OCI-LY3 (cell line): ENCODE data around the gene RMI2.

Source experiments
- H2AFZ ChIP-seq: fragments of 200-600, 300-600 bp; shearing (Covaris generic); 2 replicates; pipeline ENCODE4 v1.6.0; 2014; ENCODE audit warnings: antibody characterized with exemption, low read depth, low read length
- H3K27ac ChIP-seq: fragments of 200-600, 300-600 bp; sonication (generic); 2 replicates; pipeline ENCODE4 v1.5.1; 2014; ENCODE audit warnings: mild to moderate bottlenecking, low read length, moderate library complexity, mixed read lengths
- H3K27me3 ChIP-seq: fragments of 200-600, 300-600 bp; sonication (generic); 2 replicates; pipeline ENCODE4 v1.6.1; 2014; ENCODE audit warnings: low read depth, low read length, mixed read lengths
- H3K36me3 ChIP-seq: fragments of 200-600, 300-600 bp; sonication (generic); replicated peaks from 2 replicates; pipeline ENCODE3; 2014; ENCODE audit warnings: low read depth, low read length, mixed read lengths
- H3K4me1 ChIP-seq: fragments of 300-600, 200-600 bp; sonication (generic); 2 replicates; pipeline ENCODE4 v1.6.1; 2014; ENCODE audit warnings: low read length, mixed read lengths
- H3K4me2 ChIP-seq: fragments of 200-600, 300-600 bp; sonication (generic); 2 replicates; pipeline ENCODE4 v1.6.1; 2014; ENCODE audit warnings: low read length, mixed read lengths
- H3K4me3 ChIP-seq: fragments of 300-600, 200-600 bp; sonication (generic); 2 replicates; pipeline ENCODE4 v1.5.1; 2014; ENCODE audit warnings: antibody characterized with exemption, mild to moderate bottlenecking, low read length, moderate library complexity
- H3K79me2 ChIP-seq: fragments of 300-600, 200-600 bp; shearing (Covaris generic); 2 replicates; pipeline ENCODE4 v1.6.1; 2014; ENCODE audit warnings: mild to moderate bottlenecking, low read length, mixed read lengths
- H3K9ac ChIP-seq: fragments of 300-600, 200-600 bp; shearing (Covaris generic); 2 replicates; pipeline ENCODE4 v1.6.0; 2014; ENCODE audit warnings: mild to moderate bottlenecking, low read length, moderate library complexity
- H3K9me3 ChIP-seq: fragments of 200-600, 300-600 bp; shearing (Covaris generic); 2 replicates; pipeline ENCODE4 v1.6.1; 2014; ENCODE audit warnings: low read length, mixed read lengths; ENCODE audit not compliant: insufficient read depth
- H4K20me1 ChIP-seq: fragments of 200-600, 300-600 bp; sonication (generic); 2 replicates; pipeline ENCODE4 v1.6.1; 2016; ENCODE audit warnings: low read length, mixed read lengths; ENCODE audit not compliant: insufficient read depth
- CTCF ChIP-seq: fragments of 200-600, 300-600 bp; sonication (generic); IDR thresholded peaks from 2 replicates; pipeline ENCODE4 v1.5.1; 2014; ENCODE audit warnings: antibody characterized with exemption, low read length, low read depth
- EZH2phosphoT487 ChIP-seq: fragments of 200-600 bp; shearing (Covaris generic); IDR thresholded peaks from 2 replicates; pipeline ENCODE4 v1.6.1; 2018; ENCODE audit warnings: antibody characterized with exemption, mixed run types, low read depth

RMI2 gene

DNA sequence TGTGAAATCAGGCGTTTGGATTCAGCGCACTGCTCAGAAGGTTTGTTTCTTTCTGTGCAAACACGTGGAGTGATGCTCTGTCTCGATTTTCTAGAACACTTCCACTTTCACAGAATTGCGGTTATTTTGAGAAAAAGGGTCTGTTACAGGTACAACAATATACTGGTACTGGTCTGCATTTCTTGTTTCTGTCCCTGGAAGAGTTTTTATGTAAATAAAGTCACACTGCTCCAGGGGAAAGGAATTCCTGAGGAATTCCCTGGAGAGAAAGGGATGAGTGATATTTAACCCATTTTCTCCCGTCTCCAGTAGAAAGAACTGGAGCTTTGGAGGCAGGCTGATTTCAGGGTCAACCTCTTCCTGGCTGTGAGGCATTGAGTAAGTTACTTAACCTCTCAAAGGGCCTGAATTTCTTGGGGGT is 16.2 kb upstream of the RMI2 start:
- H4K20me1 ChIP-seq: no peaks in the 10 kb centered on the region
- H3K9me3 ChIP-seq: no peaks in the 10 kb centered on the region
- H3K4me1 ChIP-seq: peaks cover 46% of the 10 kb centered on the region
- H3K9ac ChIP-seq: peak overlapping the region; percentile 49; the same call in 1 of the 2 replicates
- no peaks in the 10 kb centered on the region for H3K79me2 ChIP-seq
- peaks cover 3% of the 10 kb centered on the region for H3K36me3 ChIP-seq
- no peak overlapping the region for H2AFZ ChIP-seq
- TF ChIP-seq EZH2phosphoT487 (no peak), CTCF (no peak)
- peaks cover 26% of the 10 kb centered on the region for H3K27me3 ChIP-seq
- H3K4me2 ChIP-seq: peak overlapping the region; percentile 86
- H3K4me3 ChIP-seq: peak overlapping the region; percentile 66
- peak overlapping the region; percentile 79 for H3K27ac ChIP-seq

DNA sequence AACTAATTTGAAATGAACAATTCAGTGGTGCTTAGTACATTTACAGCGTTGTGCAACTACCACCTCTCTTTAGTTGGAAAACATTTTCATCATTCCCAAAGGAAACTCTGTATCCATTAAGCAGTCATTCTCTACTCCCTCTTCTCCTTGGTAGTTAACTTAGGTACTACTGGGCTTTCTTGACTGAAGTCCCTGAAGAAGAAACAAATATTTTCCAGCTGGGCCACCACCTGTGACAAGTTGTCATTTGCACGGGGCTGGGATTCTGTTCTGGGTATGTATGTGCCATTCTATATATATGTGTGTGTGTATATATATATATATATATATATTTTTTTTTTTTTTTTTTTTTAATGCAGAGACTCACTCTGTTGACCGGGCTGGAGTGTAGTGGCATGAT is 15.4 kb upstream of the RMI2 start:
- H3K79me2 ChIP-seq: no peaks in the 10 kb centered on the region
- H3K9ac ChIP-seq: no peak overlapping the region
- H3K36me3 ChIP-seq: peaks cover 3% of the 10 kb centered on the region
- TF ChIP-seq CTCF (no peak), EZH2phosphoT487 (no peak)
- no peak overlapping the region for H2AFZ ChIP-seq
- peaks cover 26% of the 10 kb centered on the region for H3K27me3 ChIP-seq
- H3K9me3 ChIP-seq: no peaks in the 10 kb centered on the region
- peak overlapping the region; percentile 86; the same call in 1 of the 2 replicates for H3K4me2 ChIP-seq
- no peak overlapping the region for H3K27ac ChIP-seq
- peaks cover 46% of the 10 kb centered on the region for H3K4me1 ChIP-seq
- H3K4me3 ChIP-seq: no peak overlapping the region
- H4K20me1 ChIP-seq: no peaks in the 10 kb centered on the region

GRCh38 chr16:11330526-11331237 is 14.6 kb upstream of the RMI2 start:
- H4K20me1 ChIP-seq: no peaks in the 10 kb centered on the region
- peaks cover 40% of the 10 kb centered on the region for H3K4me1 ChIP-seq
- no peak overlapping the region for H3K4me3 ChIP-seq
- no peaks in the 10 kb centered on the region for H3K9me3 ChIP-seq
- peaks cover 26% of the 10 kb centered on the region for H3K27me3 ChIP-seq
- no peak overlapping the region for H3K9ac ChIP-seq
- H2AFZ ChIP-seq: no peak overlapping the region
- H3K27ac ChIP-seq: no peak overlapping the region
- no peak for TF ChIP-seq CTCF
- no peak for TF ChIP-seq EZH2phosphoT487
- no peaks in the 10 kb centered on the region for H3K79me2 ChIP-seq
- no peak overlapping the region for H3K4me2 ChIP-seq
- H3K36me3 ChIP-seq: peaks cover 3% of the 10 kb centered on the region

- H3K27me3 ChIP-seq: peaks cover 22% of the 10 kb centered on the region
- no peaks in the 10 kb centered on the region for H4K20me1 ChIP-seq
- no peak overlapping the region for H3K4me3 ChIP-seq
- H3K36me3 ChIP-seq: peaks cover under 1% of the 10 kb centered on the region
- no peak overlapping the region for H2AFZ ChIP-seq
- no peak overlapping the region for H3K27ac ChIP-seq
- H3K4me2 ChIP-seq: no peak overlapping the region
- TF ChIP-seq CTCF (no peak), EZH2phosphoT487 (no peak)
- peaks cover 29% of the 10 kb centered on the region for H3K4me1 ChIP-seq
- no peaks in the 10 kb centered on the region for H3K9me3 ChIP-seq
- H3K79me2 ChIP-seq: no peaks in the 10 kb centered on the region
- no peak overlapping the region for H3K9ac ChIP-seq
Observed at GRCh38 chr16:11331967-11332366, 13.3 kb upstream of the RMI2 start.
